ENCODE measurements around the gene F7. TPM values are rescaled to one million over a fixed set of nuclear protein-coding genes. Genes with fewer than 3 reads are reported as not detected.

F7 gene
- total and polyA plus RNA-seq, 4 donors = 0.04 to 0.26 (median 0.14) TPM

DNA sequence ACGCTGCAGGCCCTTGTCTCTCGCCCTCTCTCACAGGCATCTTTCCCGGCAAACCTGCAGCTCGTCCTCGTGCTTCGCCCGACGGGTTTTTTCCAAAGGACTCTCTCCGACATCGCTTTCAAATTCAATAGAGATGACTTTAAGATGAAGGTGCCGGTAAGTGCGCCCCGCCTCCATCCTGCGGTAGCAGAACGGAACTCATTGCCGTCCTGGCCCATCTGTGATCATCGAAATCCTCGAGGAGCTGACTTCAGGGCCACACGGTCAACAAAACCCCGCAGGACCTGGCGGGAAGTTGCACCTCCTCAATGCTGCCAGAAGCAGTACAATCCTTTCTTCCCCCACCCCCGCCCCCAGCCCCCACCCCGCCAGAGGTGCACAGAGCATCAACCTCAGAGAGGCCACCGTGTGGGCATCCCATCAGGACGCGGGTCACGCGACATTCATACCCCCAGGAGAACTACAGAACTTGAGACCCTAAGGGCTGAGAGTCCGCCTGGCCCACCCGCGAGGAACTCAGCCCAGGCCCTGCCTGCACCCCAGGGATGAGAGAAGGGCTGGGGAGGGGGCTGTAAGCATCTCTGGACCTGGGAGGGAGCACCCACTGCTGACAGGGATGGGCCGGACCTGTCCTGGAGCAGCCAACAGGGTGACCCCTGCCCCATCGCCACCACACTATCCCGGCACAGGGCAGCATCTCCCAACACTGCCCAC lies 44.9 kb upstream of the F7 start:
- WGBS, 2 donors = 91 to 96% methylated on average over 34 of the region's 34 CpGs
- peaks cover 0 to 20% (median 0%) of the 10 kb centered on the region in 4 donors for H3K36me3 ChIP-seq (ENCODE audit: control insufficient read depth in 4 of 4, insufficient read depth in 4 of 4, low read length in 4 of 4)
- TF ChIP-seq, protein P1, sequence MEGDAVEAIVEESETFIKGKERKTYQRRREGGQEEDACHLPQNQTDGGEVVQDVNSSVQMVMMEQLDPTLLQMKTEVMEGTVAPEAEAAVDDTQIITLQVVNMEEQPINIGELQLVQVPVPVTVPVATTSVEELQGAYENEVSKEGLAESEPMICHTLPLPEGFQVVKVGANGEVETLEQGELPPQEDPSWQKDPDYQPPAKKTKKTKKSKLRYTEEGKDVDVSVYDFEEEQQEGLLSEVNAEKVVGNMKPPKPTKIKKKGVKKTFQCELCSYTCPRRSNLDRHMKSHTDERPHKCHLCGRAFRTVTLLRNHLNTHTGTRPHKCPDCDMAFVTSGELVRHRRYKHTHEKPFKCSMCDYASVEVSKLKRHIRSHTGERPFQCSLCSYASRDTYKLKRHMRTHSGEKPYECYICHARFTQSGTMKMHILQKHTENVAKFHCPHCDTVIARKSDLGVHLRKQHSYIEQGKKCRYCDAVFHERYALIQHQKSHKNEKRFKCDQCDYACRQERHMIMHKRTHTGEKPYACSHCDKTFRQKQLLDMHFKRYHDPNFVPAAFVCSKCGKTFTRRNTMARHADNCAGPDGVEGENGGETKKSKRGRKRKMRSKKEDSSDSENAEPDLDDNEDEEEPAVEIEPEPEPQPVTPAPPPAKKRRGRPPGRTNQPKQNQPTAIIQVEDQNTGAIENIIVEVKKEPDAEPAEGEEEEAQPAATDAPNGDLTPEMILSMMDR (IDR thresholded peaks at IDR 0.05; ENCODE audit: control extremely low read depth, extremely low read depth) = no peak
- DNase-seq (no peak), ATAC-seq (ENCODE audit: insufficient read depth, low FRiP score) (no peak)
- H3K4me3 ChIP-seq = no peak overlapping the region
- no peak overlapping the region for H3K27ac ChIP-seq (ENCODE audit: low read depth in 1 of 2, low read length in 1 of 2)
- H3K9ac ChIP-seq (ENCODE audit: insufficient read depth in 1 of 2, low read length in 2 of 2) = no peak overlapping the region
- peaks cover 0 to 4% (median 1%) of the 10 kb centered on the region in 4 donors for H3K9me3 ChIP-seq (ENCODE audit: control insufficient read depth in 4 of 4, insufficient read depth in 3 of 4, low read length in 3 of 4)
- H3K4me1 ChIP-seq (ENCODE audit: control insufficient read depth in 5 of 5, insufficient read depth in 5 of 5, low read length in 5 of 5) = no peaks in the 10 kb centered on the region
- H3K27me3 ChIP-seq (ENCODE audit: control insufficient read depth in 3 of 3, insufficient read depth in 3 of 3, low read length in 2 of 3) = no peaks in the 10 kb centered on the region

DNA sequence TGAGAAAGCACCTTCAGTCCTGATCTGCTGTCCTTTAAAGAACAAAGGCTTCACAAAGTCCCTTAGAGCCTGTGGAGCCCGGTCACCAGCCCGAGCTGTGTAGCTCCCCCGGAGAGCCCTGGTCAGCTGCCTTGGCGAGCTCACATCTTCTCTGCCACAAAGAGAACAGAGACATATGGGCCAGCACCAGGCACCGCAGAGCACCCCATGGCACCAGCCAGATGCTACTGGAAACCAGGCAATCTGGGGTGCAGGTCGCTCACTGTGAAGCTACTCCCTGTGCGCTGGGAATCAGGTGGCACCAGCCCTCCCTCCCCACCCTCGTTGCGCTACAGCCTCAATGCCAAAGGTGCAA lies 44.3 kb upstream of the F7 start:
- DNase-seq (no peak), ATAC-seq (ENCODE audit: insufficient read depth, low FRiP score) (no peak)
- Histone ChIP-seq H3K9ac (ENCODE audit: insufficient read depth in 1 of 2, low read length in 2 of 2) (no peak overlapping the region), H3K36me3 (ENCODE audit: control insufficient read depth in 4 of 4, insufficient read depth in 4 of 4, low read length in 4 of 4) (peaks cover 0 to 23% (median 0%) of the 10 kb centered on the region in 4 donors), H3K9me3 (ENCODE audit: control insufficient read depth in 4 of 4, insufficient read depth in 3 of 4, low read length in 3 of 4) (peaks cover 0 to 4% (median 1%) of the 10 kb centered on the region in 4 donors), H3K4me3 (no peak overlapping the region), H3K27me3 (ENCODE audit: control insufficient read depth in 3 of 3, insufficient read depth in 3 of 3, low read length in 2 of 3) (no peaks in the 10 kb centered on the region), H3K4me1 (ENCODE audit: control insufficient read depth in 5 of 5, insufficient read depth in 5 of 5, low read length in 5 of 5) (no peaks in the 10 kb centered on the region), H3K27ac (ENCODE audit: low read depth in 1 of 2, low read length in 1 of 2) (no peak overlapping the region)
- 92 to 94% methylated on average over 9 of the region's 9 CpGs for WGBS, 2 donors
- TF ChIP-seq, protein P1 (IDR thresholded peaks at IDR 0.05; ENCODE audit: control extremely low read depth, extremely low read depth) = no peak

DNA sequence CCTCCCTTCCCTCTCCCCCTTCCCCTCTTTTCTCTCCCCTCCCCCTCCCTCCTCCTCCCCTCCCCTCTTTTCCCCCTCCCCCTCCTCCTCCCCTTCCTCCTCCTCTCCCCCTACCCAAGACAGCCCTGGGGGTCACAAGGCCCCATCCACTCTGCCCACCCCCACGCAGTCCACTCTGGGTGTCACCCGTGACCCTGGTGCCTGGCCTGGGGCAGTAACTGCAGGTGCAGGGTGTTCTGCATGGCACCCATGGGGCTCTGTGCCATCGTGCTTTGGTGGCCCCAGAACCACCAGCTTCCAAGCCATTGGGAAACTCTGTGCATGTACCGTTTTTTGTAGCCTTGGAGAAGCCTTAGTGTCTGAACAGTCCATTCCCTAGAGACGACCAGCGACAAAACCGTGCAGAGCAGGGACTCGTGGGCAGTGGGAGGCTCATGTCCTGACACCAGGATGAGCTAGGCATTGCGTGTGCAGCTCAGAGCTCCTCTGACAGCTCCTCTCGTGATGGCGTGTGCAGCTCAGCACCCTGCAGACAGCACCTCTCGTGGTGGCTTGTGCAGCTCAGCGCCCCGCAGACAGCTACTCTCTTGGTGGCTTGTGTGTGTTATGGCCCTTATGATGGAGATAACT lies 43.7 kb upstream of the F7 start:
- H3K27me3 ChIP-seq (ENCODE audit: control insufficient read depth in 3 of 3, insufficient read depth in 3 of 3, low read length in 2 of 3) = no peaks in the 10 kb centered on the region
- no peak overlapping the region for H3K4me3 ChIP-seq
- TF ChIP-seq, protein P1 (IDR thresholded peaks at IDR 0.05; ENCODE audit: control extremely low read depth, extremely low read depth) = no peak
- no peak overlapping the region for H3K27ac ChIP-seq (ENCODE audit: low read depth in 1 of 2, low read length in 1 of 2)
- H3K9me3 ChIP-seq (ENCODE audit: control insufficient read depth in 4 of 4, insufficient read depth in 3 of 4, low read length in 3 of 4) = peaks cover 0 to 4% (median 1%) of the 10 kb centered on the region in 4 donors
- ATAC-seq (ENCODE audit: insufficient read depth, low FRiP score) (no peak), DNase-seq (no peak)
- no peaks in the 10 kb centered on the region for H3K4me1 ChIP-seq (ENCODE audit: control insufficient read depth in 5 of 5, insufficient read depth in 5 of 5, low read length in 5 of 5)
- H3K9ac ChIP-seq (ENCODE audit: insufficient read depth in 1 of 2, low read length in 2 of 2) = no peak overlapping the region
- H3K36me3 ChIP-seq (ENCODE audit: control insufficient read depth in 4 of 4, insufficient read depth in 4 of 4, low read length in 4 of 4) = peaks cover 0 to 26% (median 0%) of the 10 kb centered on the region in 4 donors
- WGBS, 2 donors = 88 to 94% methylated on average over 14 of the region's 14 CpGs
